ENCODE data around the gene CLSTN2.

CLSTN2 gene

DNA sequence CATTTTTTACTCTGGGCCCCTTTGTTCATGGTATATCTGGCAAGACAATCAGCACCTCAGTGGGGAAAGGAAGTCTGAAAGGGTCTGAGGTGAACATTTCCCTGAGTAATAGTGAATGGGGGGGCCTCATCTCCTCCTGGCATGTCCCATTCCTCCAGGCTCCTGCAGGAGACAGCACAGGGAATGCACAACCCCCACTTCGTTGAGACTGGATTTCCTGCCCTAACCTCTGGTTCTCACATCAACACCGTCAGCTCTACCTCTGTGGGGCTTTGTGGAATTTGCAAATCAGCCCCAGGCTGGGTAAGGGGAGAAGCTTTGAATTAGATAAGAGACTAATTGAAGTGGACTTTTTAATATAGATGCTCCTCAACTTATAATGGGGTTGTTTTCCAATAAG, 574.5 kb downstream of the CLSTN2 start:
- TF ChIP-seq CTCF (IDR thresholded peaks at IDR 0.05; ENCODE audit: insufficient read depth, low read length, missing control alignments) = no peak
- POLR2A ChIA-PET = no interaction called here
- CTCF ChIA-PET = no interaction called here
- H3K4me3 ChIP-seq (ENCODE audit: low read depth, low read length) = no peak overlapping the region
- no peak for DNase-seq (ENCODE audit: low read depth, low spot score)

DNA sequence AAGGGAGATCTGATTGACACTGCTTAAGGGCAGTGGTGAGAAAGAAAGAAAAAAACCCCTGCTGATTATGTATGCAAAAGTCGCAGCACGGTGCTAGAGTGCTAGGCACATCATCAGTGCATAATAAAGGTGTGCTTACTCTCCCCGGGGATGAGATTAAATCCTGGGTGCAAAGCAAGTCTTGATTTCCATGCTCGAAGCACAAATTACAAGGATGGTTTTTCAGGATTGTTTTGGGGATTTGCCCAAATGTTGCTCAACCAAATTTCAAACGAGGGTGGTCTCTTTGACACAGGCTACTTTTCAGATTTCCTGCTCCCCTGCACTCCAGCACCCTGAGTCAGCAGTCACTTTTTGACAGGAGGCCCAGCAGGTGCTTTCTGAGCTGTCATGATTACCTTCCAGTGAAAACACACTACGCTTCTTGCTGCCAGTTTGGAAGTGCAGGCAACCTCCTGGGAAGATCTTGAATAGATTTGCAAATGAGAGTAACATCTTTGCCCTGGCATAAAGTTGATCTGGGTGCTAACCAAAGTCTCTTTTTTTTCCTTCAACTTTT, 575.4 kb downstream of the CLSTN2 start:
- ChIA-PET POLR2A (no interaction called here), CTCF (no interaction called here)
- no peak for TF ChIP-seq CTCF (IDR thresholded peaks at IDR 0.05; ENCODE audit: insufficient read depth, low read length, missing control alignments)
- no peak for DNase-seq (ENCODE audit: low read depth, low spot score)
- H3K4me3 ChIP-seq (ENCODE audit: low read depth, low read length) = no peak overlapping the region

GRCh38 chr3:140521751-140522445, 586.9 kb downstream of the CLSTN2 start:
- no peak for DNase-seq (ENCODE audit: low read depth, low spot score)
- CTCF ChIA-PET = no interaction called here
- H3K4me3 ChIP-seq (ENCODE audit: low read depth, low read length) = no peak overlapping the region
- POLR2A ChIA-PET = no interaction called here
- TF ChIP-seq CTCF (IDR thresholded peaks at IDR 0.05; ENCODE audit: insufficient read depth, low read length, missing control alignments) = no peak

DNA sequence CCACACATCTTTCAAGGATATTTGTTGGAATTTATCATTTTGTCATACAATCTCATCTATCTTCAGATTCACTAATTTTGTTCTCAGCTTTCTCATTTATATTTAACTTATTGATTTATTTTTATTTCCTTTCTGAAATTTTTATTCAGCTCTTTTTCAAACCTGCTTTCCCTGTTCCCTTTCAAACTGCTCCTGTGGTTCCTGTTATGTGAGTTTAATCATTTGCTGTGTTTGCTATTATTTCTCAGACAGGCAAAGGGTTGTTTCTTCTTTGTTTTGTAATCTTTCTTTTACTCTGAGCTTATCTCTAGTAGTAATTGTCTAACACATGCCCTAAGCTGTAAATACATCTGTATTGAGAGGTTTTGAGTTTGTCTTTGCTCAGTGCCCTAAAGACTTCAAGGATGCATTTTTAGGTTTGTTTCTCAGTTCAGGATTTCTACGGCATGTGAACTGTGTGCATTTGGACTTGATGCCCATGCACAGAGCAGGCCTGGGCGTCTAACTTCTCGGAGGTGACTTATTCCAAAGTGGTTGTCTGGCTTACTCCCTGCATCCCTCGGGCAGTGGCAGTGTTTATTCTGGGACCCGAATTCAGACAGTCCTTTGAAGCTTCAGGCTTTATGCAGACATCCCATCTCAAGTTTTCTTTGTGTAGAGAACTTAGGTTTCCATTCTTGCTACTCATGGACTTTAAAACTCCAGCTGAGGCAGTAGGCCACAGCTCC, 587.8 kb downstream of the CLSTN2 start:
- no peak overlapping the region for H3K4me3 ChIP-seq (ENCODE audit: low read depth, low read length)
- no peak for TF ChIP-seq CTCF (IDR thresholded peaks at IDR 0.05; ENCODE audit: insufficient read depth, low read length, missing control alignments)
- DNase-seq (ENCODE audit: low read depth, low spot score) = no peak
- CTCF ChIA-PET = no interaction called here
- POLR2A ChIA-PET = no interaction called here

DNA sequence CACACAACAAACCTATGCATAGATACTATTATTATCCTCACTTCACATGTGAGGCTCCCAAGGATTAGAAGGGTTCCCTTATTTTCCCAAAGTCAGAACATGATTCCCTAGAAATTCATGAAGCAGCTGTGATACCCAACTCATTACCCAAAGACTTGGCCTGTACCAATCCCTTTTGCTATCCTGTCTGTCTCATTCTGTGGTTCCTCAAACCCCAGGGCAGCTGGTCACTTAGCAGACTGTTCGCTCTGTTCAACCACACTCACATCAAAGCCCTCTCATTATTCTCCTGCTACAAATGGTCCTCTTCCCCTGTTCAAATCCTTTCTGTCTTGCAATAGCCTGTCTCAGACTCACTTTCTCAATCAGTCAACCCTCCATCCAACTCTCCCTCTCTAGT, 588.6 kb downstream of the CLSTN2 start:
- no peak for DNase-seq (ENCODE audit: low read depth, low spot score)
- no peak overlapping the region for H3K4me3 ChIP-seq (ENCODE audit: low read depth, low read length)
- CTCF ChIA-PET = no interaction called here
- TF ChIP-seq CTCF (IDR thresholded peaks at IDR 0.05; ENCODE audit: insufficient read depth, low read length, missing control alignments) = no peak
- POLR2A ChIA-PET = no interaction called here

DNA sequence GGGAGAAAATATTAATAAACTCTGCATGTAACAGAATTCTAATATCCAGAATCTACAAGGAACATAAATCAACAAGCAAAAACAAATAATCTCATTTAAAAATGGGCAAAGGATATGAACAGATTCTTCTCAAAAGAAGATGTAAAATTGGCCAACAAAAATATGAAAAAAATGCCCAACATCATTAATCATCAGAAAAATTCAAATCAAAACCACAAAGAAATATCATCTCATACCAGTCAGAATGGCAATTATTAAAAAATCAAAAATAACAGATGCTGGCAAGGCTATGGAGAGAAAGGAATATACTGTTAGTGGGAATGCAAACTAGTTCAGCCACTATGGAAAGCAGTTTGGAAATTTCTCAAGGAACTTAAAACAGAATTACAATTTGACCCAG, 592.2 kb downstream of the CLSTN2 start:
- ChIA-PET POLR2A (no interaction called here), CTCF (no interaction called here)
- no peak overlapping the region for H3K4me3 ChIP-seq (ENCODE audit: low read depth, low read length)
- TF ChIP-seq CTCF (IDR thresholded peaks at IDR 0.05; ENCODE audit: insufficient read depth, low read length, missing control alignments) = no peak
- no peak for DNase-seq (ENCODE audit: low read depth, low spot score)

Data from AG04449 (cell line).